Measurements from ENCODE around the gene RPL31.

GRCh38 chr2:101027852-101028251 lies 25.8 kb downstream of the RPL31 start:
- TF ChIP-seq, protein P1, sequence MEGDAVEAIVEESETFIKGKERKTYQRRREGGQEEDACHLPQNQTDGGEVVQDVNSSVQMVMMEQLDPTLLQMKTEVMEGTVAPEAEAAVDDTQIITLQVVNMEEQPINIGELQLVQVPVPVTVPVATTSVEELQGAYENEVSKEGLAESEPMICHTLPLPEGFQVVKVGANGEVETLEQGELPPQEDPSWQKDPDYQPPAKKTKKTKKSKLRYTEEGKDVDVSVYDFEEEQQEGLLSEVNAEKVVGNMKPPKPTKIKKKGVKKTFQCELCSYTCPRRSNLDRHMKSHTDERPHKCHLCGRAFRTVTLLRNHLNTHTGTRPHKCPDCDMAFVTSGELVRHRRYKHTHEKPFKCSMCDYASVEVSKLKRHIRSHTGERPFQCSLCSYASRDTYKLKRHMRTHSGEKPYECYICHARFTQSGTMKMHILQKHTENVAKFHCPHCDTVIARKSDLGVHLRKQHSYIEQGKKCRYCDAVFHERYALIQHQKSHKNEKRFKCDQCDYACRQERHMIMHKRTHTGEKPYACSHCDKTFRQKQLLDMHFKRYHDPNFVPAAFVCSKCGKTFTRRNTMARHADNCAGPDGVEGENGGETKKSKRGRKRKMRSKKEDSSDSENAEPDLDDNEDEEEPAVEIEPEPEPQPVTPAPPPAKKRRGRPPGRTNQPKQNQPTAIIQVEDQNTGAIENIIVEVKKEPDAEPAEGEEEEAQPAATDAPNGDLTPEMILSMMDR (IDR thresholded peaks at IDR 0.05): no peak
- TF ChIP-seq POLR2AphosphoS5 (IDR thresholded peaks at IDR 0.05; ENCODE audit: low read depth, low read length) (no peak), SIN3A (IDR thresholded peaks at IDR 0.05; ENCODE audit: borderline replicate concordance, insufficient read depth, low read depth, low read length) (no peak), TCF7L2 (IDR thresholded peaks at IDR 0.05; ENCODE audit: low read depth, low read length) (no peak)
- TF ChIP-seq, protein P2, sequence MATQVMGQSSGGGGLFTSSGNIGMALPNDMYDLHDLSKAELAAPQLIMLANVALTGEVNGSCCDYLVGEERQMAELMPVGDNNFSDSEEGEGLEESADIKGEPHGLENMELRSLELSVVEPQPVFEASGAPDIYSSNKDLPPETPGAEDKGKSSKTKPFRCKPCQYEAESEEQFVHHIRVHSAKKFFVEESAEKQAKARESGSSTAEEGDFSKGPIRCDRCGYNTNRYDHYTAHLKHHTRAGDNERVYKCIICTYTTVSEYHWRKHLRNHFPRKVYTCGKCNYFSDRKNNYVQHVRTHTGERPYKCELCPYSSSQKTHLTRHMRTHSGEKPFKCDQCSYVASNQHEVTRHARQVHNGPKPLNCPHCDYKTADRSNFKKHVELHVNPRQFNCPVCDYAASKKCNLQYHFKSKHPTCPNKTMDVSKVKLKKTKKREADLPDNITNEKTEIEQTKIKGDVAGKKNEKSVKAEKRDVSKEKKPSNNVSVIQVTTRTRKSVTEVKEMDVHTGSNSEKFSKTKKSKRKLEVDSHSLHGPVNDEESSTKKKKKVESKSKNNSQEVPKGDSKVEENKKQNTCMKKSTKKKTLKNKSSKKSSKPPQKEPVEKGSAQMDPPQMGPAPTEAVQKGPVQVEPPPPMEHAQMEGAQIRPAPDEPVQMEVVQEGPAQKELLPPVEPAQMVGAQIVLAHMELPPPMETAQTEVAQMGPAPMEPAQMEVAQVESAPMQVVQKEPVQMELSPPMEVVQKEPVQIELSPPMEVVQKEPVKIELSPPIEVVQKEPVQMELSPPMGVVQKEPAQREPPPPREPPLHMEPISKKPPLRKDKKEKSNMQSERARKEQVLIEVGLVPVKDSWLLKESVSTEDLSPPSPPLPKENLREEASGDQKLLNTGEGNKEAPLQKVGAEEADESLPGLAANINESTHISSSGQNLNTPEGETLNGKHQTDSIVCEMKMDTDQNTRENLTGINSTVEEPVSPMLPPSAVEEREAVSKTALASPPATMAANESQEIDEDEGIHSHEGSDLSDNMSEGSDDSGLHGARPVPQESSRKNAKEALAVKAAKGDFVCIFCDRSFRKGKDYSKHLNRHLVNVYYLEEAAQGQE (IDR thresholded peaks at IDR 0.05; ENCODE audit: insufficient read depth in 1 of 2, low read depth in 2 of 2, low read length in 1 of 2): no peak

Measured in Panc1 (cell line).